Kidney capillary endothelial cell (primary cell): Measurements from ENCODE around the gene SDF2.
"Not testable (repeated sequence)": the region's sequence is repeated elsewhere in the genome, so short reads cannot be mapped to it uniquely, and the experiment has no call there.

Experiments
- DNase-seq: peaks from one replicate; pipeline ENCODE4 v3.0.0-alpha.2; 2018; ENCODE audit warnings: low spot score

SDF2 gene

GRCh38 chr17:28684963-28685362, 23.3 kb upstream of the SDF2 start:
- DNase-seq, result no peak

DNA sequence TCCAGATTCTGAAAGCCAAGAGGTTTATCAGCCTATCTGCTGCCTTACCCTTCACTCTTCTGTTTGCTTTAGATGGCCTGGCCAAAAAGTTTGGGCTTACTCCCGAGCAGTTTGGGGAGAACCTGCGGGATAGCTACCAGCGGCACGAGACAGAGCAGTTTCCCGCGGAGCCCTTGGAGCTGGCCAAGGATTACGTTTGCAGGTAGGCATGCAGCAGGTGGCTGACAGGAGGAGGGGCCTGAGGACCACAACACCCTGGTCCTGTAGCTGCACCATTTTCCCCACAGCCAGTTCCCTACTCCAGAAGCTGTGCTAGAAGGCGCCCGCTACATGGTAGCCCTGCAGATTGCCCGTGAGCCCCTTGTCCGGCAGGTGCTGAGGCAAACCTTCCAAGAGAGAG, 20.9 kb upstream of the SDF2 start:
- DNase-seq, result no peak

DNA sequence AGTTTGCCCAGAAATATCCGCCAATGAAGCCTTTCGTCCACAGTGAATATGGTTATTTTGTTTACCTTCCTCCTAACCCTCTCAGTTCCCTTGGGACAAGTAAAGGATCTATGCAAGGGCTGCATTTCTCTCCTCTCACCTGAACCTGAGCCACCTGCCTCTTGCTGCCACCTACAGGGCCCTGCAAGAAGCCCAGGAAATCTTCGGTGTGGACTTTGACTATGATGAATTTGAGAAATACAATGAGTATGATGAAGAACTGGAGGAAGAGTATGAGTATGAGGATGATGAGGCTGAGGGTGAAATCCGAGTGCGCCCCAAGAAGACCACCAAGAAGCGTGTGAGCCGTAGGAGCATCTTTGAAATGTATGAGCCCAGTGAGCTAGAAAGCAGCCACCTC, 14.3 kb upstream of the SDF2 start:
- no peak for DNase-seq

GRCh38 chr17:28675490-28675889, 13.8 kb upstream of the SDF2 start:
- no peak for DNase-seq

DNA sequence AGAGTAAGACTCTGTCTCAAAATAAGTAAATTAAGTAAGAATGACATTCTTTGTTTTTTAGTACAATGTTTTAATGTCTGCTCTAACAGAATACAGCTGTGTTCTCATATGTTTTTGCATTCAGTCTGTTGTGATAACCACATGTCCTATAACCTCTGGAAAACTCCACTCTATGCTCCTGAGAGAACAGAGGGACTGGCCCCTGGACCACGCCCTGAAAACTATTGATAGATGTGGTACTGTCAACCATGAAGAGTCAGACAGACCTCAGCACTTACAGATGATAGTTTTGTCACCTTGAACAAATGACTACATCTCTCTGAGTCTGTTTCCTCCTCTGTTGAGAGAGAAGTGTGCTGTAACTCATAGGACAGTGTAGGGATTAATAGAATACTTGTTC, 8.2 kb upstream of the SDF2 start:
- no peak for DNase-seq

DNA sequence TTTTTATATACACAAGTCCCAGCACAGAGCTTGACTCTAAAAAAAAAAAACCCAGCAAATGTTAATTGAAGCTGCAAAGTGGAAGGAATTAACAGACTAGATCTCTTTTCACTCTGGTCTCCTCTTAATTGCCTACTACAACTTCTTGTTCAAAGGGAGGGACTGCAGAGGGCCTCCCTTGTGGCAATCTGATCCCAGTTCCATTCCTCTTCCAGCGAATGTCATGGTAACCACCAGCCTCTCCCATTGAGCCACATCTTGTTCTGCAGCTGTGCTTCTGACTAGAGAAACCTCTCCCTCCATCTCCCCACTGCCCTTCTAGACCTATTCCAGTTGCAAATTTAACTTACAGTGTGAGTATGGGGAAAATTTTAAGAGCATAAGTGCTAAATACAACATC, 6.2 kb upstream of the SDF2 start:
- no peak for DNase-seq

DNA sequence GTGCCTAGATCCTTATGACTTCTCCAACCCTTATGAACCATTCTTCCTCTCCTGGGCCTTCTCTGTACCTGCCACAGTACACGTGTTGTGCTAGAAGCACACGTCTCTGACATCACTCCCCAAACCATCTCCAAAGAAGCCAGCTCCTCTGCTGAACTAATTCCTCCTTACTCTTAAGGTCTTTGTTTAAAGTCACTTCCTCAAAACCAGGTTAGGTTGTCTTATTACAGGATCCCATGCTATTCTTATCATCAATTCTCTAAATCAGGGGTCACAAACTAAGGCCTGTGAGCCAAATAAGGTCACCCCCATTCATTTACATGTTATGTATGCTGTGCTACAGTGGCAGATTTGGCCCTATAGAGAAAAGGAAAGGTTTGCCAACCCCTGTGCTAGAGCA, 4.3 kb upstream of the SDF2 start:
- DNase-seq, result no peak

- DNase-seq, result no peak
Observed at GRCh38 chr17:28663723-28664122, 2.0 kb upstream of the SDF2 start.

GRCh38 chr17:28662527-28662829, 772 bp upstream of the SDF2 start:
- no peak for DNase-seq

DNA sequence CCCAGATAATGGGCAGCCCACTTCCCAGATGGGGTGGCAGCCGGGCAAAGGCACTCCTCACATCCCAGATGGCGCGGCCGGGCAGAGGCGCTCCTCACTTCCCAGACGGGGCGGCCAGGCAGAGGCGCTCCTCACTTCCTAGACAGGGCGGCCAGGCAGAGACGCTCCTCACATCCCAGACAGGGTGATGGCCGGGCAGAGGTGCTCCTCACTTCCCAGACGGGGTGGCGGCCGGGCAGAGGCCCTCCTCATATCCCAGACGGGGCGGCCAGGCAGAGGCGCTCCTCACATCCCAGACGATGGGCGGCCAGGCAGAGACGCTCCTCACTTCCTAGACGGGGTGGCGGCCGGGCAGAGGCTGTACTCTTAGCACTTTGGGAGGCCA, 2.2 kb downstream of the SDF2 start:
- DNase-seq, result not testable (repeated sequence)

DNA sequence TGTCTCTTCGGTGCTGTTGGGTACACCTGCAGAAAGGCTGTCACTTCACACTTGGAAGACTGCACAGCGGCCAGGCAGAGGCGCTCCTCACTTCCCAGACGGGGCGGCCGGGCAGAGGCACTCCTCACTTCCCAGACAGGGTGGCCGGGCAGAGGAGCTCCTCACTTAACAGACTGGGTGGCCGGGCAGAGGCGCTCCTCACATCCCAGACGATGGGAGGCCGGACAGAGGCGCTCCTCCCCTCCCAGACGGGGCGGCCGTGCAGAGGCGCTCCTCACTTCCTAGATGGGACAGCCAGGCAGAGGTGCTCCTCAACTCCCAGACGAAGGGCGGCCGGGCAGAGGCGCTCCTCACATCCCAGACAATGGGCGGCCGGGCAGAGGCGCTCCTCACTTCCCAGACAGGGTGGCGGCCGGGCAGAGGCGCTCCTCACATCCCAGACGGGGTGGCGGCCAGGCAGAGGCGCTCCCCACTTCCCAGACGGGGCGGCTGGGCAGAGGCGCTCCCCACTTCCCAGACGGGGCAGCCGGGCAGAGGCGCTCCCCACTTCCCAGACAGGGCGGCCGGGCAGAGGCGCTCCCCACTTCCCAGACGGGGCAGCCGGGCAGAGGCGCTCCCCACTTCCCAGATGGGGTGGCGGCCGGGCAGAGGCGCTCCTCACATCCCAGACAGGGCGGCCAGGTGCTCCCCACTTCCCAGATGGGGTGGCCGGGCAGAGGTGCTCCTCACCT, 2.8 kb downstream of the SDF2 start:
- not testable (repeated sequence) for DNase-seq

DNA sequence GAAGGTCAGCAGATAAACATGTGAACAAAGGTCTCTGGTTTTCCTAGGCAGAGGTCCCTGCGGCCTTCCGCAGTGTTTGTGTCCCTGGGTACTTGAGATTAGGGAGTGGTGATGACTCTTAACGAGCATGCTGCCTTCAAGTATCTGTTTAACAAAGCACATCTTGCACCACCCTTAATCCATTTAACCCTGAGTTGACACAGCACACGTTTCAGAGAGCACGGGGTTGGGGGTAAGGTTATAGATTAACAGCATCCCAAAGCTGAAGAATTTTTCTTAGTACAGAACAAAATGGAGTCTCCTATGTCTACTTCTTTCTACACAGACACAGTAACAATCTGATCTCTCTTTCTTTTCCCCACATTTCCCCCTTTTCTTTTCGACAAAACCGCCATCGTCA, 3.4 kb downstream of the SDF2 start:
- not testable (repeated sequence) for DNase-seq

DNA sequence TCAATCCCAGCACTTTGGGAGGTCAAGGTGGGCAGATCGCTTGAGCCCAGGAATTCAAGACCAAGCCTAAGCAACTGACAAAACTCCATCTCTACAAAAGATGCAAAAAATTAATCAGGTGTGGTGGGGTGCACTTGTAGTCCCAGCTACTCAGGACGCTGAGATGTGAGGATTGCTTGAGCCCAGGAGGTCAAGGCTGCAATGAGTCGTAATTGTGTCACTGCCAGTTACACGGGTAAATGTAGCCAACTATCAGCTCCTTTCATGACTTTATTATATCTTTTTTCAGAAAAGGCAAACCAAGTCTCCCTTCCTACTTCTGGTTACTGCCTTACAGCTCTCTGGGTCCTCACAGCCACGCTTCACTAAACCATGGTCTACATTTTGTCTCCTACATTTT, 4.0 kb downstream of the SDF2 start:
- no peak for DNase-seq

DNA sequence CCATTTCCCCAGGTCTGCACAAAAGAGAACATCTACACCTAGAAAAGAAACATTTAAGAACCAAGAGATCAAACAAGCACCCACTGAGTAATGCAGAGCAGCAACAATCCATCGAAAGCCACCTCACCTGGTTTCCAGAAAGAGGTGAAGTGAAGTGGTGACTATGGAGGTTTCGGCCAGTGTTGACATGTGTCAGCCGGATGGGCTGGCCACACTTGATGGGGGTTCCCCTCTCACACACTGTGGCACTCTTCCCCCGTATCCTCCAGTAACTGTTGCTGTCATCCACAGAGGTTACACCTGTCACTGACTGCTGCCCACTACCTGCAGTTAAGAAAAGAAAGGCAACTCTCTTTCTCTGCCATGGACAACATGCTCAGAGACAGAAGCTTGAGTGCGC, 6.5 kb downstream of the SDF2 start:
- DNase-seq, result no peak

DNA sequence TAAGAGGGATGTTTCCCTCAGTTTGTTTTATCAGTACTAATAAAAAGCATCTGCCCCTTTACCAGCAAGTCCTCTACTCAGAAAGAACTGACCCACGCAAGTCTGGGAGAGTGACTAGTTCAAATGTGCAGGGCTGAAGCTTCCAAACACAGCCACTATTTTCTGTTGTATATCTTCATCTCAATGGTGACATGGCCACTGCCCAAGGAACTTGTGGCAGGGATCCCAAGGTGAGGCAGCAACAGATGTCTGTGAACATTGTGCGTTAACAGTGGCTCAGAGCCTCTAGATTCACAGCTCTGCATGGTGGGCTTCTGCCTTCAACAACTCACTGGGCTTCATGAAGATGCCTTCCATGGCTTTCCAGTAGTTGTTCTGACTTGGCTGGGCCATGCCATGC, 13.0 kb downstream of the SDF2 start:
- DNase-seq, result no peak

DNA sequence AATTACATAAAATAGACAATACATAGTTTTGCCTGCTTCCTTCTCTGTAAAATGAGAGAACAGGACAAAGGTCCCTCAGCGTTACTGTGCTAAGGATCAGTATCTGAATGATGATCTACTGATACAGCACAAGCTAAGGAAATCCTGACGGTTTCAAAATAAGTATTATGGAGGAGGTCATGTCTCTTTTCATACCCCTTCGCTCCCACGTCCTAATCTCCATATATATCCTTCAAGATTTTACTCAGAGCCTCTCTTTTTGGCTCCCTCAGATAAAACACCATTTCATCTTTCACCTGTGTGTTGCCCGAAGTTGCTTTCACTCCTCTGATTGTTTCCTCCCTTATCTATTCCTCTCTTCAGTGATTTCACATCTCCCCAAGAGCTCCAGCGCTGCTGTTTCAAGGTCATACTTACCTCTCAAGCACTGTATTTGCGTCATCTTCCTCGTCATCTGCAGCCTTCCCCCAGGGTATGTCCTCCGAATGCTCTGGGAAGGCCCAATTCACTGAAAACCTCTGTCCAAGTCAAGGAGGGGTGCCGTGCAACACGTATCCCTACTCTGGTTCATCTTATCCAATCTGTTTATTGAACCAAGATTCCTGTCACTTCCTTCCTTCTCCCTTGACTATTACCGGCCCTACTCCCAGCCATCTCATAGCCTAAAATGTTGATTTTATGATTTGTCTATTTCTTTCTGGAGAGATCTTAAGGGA, 15.5 kb downstream of the SDF2 start:
- DNase-seq, result peak; percentile 4

- DNase-seq, result peak; percentile 2
Observed at GRCh38 chr17:28645576-28645939, 16.1 kb downstream of the SDF2 start.

GRCh38 chr17:28644787-28645575, 16.7 kb downstream of the SDF2 start, which contains the start of gene BLTP2:
TSS of gene BLTP2 (minus strand) at chr17:28645158. CDS start at chr17:28645056, 102 bp downstream.
- peak; percentile 89 for DNase-seq

DNA sequence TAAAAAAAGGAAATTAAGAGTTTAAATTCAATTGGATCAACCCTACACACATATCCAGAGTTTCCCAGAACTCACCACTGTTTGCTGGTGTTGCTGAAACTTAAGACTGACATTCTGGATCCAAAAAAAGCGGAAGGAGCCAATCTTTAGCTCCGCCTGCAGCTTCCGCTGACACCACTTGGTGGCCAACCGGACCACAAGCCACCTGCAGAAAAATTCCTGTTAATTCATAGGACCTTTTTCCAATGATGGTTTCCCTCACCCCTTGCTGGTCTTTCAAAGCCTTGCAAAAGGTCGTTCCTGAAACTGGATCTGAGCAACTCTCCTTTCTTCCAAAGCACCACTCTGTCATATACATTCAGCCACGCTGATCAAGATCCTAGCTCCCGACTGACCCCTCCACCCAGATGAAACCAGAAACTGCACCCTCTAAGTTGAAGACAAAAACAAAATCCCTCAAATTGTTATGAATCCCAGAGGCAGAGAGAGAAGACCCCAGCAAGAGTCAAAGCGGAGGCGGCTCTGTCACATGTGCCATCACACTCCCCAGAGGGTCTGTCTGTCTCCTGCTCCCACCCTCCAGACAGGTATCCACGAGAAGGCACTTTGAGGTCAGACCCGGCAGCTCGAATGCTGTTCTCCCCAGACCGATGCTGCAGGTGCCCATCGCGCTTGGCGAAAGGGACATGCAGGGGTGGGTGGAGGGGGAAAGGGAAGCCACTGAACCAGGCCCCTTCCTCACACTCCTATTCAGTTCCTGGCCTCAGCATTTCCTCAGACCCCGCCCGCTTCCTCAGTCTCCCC, 17.5 kb downstream of the SDF2 start:
- DNase-seq, result peak; percentile 58

DNA sequence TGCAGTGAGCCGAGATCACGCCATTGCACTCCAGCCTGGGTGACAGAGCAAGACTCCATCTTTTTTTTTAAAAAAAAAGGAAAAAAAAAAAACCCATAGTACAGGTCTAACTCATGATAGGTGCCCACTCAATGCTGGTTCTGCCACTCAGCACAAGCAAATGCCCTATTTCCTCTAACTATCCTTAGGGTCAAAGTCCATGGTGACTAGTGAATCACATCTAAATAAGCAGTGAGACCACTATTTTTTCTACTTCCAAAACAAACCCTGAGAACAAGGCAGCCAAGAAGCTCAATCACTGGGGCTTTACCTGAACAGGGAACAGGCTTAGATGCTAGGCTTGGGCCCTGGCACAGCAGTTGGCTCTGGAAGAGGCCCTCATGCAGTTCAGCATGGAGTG, 20.1 kb downstream of the SDF2 start:
- no peak for DNase-seq

DNA sequence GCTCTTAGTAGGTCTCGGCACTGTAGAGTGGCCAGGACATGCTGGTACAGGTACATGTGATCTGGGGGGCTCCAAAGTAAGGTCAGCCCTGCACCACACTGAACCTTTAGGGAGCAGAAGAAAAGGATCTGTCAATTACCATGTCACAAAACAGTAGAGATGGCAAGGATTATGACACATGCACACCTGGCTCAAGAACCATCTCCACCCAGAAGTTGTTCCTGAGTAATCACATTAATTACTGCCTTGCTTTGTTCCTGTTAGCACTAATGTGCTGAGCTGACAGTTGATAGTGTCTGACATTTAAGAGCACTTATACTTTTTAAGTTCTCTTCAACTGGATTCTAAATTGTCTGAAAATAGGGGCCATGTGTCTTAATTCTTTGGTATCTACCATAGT, 26.2 kb downstream of the SDF2 start:
- DNase-seq, result no peak

- DNase-seq, result no peak
Observed at GRCh38 chr17:28634206-28634865, 27.4 kb downstream of the SDF2 start.
